ENCODE data around the gene EPC1.

DNA sequence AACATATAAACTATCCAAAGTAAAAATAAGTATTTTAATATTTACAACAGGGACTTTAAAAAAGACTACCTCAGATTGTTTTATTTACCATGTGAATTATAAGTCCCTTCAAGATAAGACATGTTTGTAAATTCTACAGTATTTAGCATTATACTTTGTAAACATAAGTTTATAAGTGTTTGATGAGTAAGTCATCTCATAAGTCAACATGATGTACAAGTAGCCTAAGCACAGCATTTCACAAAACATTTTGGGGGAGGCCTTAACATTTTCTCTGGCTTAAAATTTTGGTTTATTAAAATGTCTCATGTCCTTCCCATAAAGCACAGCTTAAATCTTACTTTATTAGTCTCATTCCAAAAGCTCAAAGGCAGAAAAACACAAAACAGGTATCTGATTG, 15.4 kb downstream of the EPC1 start:
- TF ChIP-seq FOXM1 (IDR thresholded peaks at IDR 0.05; ENCODE audit: borderline replicate concordance, low read depth), result no peak
- TF ChIP-seq EP300 (IDR thresholded peaks at IDR 0.05; ENCODE audit: borderline replicate concordance), result no peak
- no peak for TF ChIP-seq ZBTB7A (IDR thresholded peaks at IDR 0.05; ENCODE audit: low read depth)
- no peak for TF ChIP-seq CREB1 (IDR thresholded peaks at IDR 0.05; ENCODE audit: low read depth)
- TF ChIP-seq YY1 (IDR thresholded peaks at IDR 0.05; ENCODE audit: low read depth), result no peak
- TF ChIP-seq USF1 (IDR thresholded peaks at IDR 0.05), result no peak
- no peak for TF ChIP-seq RAD21 (IDR thresholded peaks at IDR 0.05; ENCODE audit: low read depth)
- no peak for TF ChIP-seq TEAD4 (IDR thresholded peaks at IDR 0.05)
- TF ChIP-seq CEBPB (IDR thresholded peaks at IDR 0.05), result no peak
- no peak for TF ChIP-seq TAF1 (IDR thresholded peaks at IDR 0.05; ENCODE audit: low read depth)
- TF ChIP-seq NFIC (IDR thresholded peaks at IDR 0.05), result no peak
